Fibroblast of the aortic adventitia (primary cell): ENCODE data around the gene ZC3HAV1. TPM values are rescaled to one million over a fixed set of nuclear protein-coding genes. Genes with fewer than 3 reads are reported as not detected.

Experiments used
- DNase-seq: peaks from one replicate; pipeline ENCODE4 v3.0.0-alpha.2; 2010; ENCODE audit warnings: low read depth
- H3K4me3 ChIP-seq: 2 replicates; pipeline ENCODE4 v1.5.1; 2011; ENCODE audit warnings: low read depth, mild to moderate bottlenecking, control low read depth, low read length, moderate library complexity
- total RNA-seq: library from RNA; depleted of rRNA; stranded (reverse); fragments of >200 nt; gene quantifications from 2 replicates; pipeline ENCODE4 v1.2.3, GENCODE V29; 2012; ENCODE audit warnings: low replicate concordance
- TF ChIP-seq, protein P1 (sequence below): IDR thresholded peaks from 2 replicates; pipeline ENCODE4 v1.5.1; 2011; ENCODE audit warnings: mild to moderate bottlenecking, low read length, control low read depth, inconsistent platforms; ENCODE audit not compliant: insufficient read depth

ZC3HAV1 gene
- total RNA-seq, 1 donor = 55.4 TPM

GRCh38 chr7:139038691-139039090 is 70.8 kb downstream of the ZC3HAV1 start:
- no peak for DNase-seq
- TF ChIP-seq, protein P1, sequence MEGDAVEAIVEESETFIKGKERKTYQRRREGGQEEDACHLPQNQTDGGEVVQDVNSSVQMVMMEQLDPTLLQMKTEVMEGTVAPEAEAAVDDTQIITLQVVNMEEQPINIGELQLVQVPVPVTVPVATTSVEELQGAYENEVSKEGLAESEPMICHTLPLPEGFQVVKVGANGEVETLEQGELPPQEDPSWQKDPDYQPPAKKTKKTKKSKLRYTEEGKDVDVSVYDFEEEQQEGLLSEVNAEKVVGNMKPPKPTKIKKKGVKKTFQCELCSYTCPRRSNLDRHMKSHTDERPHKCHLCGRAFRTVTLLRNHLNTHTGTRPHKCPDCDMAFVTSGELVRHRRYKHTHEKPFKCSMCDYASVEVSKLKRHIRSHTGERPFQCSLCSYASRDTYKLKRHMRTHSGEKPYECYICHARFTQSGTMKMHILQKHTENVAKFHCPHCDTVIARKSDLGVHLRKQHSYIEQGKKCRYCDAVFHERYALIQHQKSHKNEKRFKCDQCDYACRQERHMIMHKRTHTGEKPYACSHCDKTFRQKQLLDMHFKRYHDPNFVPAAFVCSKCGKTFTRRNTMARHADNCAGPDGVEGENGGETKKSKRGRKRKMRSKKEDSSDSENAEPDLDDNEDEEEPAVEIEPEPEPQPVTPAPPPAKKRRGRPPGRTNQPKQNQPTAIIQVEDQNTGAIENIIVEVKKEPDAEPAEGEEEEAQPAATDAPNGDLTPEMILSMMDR = no peak
- H3K4me3 ChIP-seq = no peak overlapping the region

- no peak for DNase-seq
- no peak overlapping the region for H3K4me3 ChIP-seq
Observed at GRCh38 chr7:139036901-139037300, 72.6 kb downstream of the ZC3HAV1 start.

GRCh38 chr7:139035586-139036353 is 73.8 kb downstream of the ZC3HAV1 start, which contains the start of gene ZC3HAV1L:
ZC3HAV1L (minus strand) TSS chr7:139036042; CDS start chr7:139036017, 25 bp downstream.
- TF ChIP-seq, protein P1 = no peak
- DNase-seq = peak; percentile 56
- peak within 1 kb of the TSS; percentile 76 for H3K4me3 ChIP-seq

More at GRCh38 chr7:139036901-139037300, 72.6 kb downstream of the ZC3HAV1 start:
- TF ChIP-seq, protein P1 = no peak

- peak; percentile 19 for DNase-seq
- H3K4me3 ChIP-seq = peak overlapping the region; percentile 76
- TF ChIP-seq, protein P1 = no peak
Observed at GRCh38 chr7:139034855-139035585, 74.5 kb downstream of the ZC3HAV1 start.

- TF ChIP-seq, protein P1 = no peak
- no peak for DNase-seq
- H3K4me3 ChIP-seq = peak overlapping the region; percentile 76
Observed at GRCh38 chr7:139034336-139034735, 75.2 kb downstream of the ZC3HAV1 start.

DNA sequence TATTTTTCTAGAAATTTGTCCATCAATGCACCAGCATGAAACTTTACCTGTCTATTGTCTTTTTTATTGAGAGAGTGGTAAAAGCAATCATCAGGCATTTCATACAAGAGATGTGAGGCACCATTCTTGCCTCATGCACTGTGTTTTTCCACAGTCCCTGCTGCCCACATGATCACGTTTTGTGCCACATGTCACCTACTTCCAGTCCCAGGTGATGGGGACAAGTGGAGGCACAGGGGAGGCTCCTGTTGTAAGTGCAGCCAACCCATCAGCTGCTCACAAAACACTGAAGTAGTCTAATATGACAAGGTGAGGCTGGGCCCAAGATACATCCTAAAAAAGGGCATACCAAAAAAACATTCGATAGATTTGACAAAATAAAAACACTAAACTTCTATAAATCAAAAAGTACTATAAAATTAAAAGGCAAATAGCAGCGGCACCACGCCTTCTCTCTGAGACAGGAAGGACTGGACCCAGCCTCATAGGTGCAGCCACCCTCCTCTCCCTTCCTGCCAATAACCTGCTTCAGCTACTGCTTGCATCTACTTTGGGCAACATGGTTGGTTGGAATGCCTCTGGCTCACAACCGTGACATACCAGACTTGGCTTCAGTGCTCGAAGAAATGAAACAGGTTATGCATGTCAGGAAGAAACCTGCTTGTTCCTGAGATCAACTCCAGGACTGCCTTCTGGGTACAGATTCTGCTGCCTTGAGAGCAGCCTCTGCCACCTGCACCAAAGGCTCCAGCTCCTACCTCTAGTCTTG is 76.0 kb downstream of the ZC3HAV1 start:
- no peak for DNase-seq
- no peak overlapping the region for H3K4me3 ChIP-seq
- TF ChIP-seq, protein P1 = no peak
